ENCODE data around the gene STK31.
"Not testable (repeated sequence)": the region's sequence is repeated elsewhere in the genome, so short reads cannot be mapped to it uniquely, and the experiment has no call there.

STK31 gene

DNA sequence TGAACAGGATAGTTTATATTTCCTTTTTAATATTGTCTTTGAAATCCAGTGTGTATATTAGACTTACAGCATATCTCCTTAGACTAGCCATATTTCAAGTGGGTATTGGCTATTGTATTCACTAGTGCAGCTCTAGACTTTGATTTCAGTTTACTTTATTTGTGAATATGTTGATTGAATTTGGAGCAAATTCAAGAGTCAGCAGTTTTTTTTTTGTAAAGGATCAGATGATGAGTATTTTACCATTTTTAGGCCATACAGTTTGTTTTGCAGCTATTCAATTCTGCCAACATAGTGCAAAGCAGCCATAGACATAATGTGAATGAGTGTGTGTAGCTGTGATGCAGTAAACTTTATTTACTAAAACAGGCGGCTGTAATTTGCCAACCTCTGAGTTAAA is 4.6 kb downstream of the STK31 start:
- no peak for DNase-seq

DNA sequence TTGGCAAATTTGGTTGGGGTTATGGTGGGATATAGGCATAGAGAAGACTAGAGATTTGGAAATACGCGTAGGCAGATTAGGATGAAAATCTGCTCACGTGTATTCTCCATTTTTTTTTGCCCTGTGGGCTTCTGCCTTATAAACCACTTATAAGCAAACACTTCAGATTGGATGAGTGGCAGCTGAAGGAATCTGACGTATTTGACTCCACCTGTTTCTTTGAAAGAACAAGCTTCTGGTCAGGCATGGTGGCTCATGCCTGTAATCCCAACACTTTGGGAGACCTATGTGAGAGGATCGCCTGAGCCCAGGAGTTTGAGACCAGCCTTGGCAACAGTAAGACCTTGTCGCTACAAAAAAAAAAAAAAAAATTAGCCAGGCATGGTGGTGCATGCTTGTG is 5.1 kb downstream of the STK31 start:
- no peak for DNase-seq

DNA sequence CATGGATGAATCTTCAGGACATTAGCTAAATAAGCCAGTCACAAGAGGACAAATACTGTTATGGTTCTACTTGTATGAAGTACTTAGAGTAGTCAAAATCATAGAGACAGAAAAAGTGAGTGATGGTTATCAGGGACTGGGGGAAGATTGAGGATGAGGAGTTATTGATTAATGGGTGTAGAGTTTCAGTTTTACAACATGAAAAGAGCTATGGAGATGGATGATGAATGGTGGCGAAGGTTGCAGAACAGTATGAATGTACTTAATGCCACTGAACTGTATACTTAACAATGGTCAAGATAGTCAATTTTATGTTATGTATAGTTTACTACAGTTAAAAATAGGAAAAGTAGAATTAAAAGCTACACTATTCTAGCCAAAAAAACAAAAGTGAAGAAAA is 7.8 kb downstream of the STK31 start:
- DNase-seq: no peak

DNA sequence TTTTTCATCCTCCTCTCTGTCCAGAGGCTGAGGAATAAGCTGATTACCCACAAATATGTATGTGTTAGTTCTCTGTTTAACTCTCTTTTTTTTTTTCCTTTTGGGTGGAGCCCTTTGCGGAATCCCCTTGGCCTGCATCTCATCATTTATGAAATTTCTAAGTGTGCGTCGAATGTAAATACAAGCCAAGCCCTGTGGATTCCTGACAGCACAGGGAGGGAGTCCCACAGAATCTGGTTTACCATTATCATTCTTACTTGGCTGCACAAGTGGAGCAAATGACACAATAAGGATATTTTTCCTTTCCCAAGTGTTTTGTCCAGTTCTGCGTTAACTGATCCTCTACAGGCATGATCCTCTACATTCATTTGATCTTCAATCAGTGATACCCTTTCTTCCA is 11.4 kb downstream of the STK31 start:
- no peak for DNase-seq

DNA sequence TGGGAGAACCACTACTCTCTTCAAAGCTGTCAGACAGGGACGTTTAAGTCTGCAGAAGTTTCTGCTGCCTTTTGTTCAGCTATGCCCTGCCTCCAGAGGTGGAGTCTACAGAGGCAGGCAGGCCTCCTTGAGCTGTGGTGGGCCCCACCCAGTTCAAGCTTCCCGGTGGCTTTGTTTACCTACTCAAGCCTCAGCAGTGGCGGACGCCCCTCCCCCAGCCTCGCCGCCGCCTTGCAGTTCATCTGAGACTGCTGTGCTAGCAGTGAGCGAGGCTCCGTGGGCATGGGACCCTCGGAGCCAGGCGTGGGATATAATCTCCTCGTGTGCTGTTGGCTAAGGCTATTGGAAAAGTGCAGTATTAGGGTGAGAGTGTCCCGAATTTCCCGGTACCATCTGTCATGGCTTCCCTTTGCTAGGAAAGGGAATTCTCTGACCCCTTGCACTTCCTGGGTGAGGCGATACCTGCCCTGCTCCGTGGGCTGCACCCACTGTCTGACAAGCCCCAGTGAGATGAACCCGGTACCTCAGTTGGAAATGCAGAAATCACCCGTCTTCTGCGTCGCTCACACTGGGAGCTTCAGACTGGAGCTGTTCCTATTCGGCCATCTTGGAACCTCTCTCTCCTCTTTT is 12.7 kb downstream of the STK31 start:
- not testable (repeated sequence) for DNase-seq

DNA sequence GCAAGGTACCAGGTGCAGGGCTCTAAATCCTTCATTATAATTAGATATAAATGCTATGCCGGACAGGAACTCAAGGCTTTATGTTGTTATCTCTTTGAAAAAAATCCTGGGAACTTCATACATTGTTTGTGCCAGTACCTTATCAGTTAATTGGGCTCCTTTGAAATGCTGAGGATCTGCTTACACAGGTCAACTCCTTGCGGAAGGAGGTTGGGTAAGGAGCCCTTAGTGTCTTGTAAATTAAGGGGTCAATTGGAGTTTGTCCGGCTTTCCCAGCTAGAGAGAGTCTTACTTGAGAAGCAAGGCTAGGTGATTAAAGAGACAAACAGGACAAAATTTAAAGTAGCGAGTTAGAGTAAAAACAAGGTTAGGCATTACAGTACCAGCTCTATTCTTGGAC is 14.1 kb downstream of the STK31 start:
- DNase-seq: not testable (repeated sequence)

DNA sequence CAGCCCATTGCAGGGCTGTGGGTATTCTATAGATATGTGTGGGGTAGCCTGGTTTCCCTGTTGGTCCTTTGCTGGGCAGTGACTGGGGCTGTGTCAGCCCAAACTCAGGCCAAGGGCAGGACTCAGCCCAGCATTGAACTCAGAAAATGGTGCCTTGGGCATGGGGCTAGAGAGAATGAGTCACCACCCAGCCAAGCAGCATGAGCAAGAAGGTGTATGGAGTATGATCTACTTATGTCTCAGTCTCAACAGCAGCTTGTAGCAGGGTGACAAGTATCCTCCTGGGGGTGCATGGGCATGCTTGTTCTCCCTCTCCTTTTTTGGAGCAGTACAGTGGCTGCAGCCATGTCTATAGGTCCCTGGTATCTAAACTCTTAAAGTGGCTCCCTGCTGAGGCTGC is 32.0 kb downstream of the STK31 start:
- no peak for DNase-seq

DNA sequence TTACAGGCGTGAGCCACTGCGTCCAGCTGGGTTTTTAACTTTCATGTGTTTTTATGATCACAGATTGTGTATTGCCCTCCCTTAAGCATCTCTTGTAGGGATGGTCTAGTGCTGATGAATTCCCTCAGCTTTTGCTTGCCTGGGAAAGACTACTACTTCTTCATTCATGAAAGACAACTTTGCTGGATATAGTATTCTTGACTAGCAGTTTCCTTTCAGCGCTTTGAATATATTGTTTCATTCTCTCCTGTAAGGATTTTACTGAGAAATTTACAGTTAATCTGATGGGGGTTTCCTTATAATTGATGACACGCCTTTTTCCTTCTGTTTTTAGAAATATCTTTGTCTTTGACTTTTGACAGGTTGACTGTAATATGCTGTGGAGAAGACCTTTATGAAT is 33.2 kb downstream of the STK31 start:
- no peak for DNase-seq

DNA sequence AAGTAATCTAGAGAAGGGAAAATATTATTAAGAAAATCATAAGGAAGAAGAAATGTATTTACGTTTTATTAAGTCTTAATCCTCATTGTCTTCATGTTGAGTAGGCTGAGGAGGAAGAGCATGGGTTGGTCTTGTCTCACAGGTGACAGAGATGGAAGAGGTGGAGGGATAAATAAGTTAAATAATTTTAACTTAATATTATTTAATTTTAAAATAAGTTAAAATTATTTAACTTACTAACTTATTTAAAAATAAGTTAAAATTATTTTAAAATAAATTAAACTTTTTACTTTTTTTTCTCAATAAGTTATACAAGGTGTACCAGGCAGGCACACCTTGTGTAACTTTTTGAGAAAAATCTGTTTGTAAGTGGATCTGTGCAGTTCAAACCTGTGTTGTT is 36.6 kb downstream of the STK31 start:
- DNase-seq: no peak

DNA sequence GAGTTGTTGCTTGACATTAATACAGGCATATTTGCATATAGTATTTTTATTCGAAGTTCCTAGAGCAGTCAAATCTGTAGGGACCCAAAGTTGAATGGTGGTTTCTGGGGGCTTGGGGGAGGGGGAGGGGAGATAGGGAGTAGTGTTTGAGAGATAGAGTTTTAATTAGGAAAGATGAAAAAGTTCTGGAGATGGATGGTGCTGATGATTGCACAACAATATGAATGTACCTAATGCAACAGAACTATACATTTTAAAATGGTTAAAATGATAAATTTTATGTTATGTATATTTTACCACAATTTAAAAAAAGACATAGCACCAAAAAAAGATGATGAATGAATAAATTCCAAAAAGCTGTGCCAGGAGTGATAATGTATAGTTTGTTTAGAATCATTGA is 41.8 kb downstream of the STK31 start:
- DNase-seq: no peak

DNA sequence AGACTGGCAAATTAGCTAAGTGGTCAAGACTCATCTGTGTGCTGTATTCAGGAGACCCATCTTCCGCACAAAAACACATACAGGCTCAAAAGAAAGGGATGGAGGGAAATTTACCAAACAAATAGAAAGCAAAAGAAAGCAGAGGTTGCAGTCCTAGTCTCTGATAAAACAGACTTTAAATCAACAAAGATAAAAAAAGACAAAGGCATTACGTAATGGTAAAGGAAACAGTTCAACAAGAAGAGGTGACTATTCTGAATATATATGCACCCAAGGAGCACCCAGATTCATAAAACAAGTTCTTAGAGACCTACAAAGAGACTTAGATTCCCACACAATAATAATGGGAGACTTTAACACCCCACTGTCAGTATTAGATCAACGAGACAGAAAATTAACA is 48.8 kb downstream of the STK31 start:
- not testable (repeated sequence) for DNase-seq

DNA sequence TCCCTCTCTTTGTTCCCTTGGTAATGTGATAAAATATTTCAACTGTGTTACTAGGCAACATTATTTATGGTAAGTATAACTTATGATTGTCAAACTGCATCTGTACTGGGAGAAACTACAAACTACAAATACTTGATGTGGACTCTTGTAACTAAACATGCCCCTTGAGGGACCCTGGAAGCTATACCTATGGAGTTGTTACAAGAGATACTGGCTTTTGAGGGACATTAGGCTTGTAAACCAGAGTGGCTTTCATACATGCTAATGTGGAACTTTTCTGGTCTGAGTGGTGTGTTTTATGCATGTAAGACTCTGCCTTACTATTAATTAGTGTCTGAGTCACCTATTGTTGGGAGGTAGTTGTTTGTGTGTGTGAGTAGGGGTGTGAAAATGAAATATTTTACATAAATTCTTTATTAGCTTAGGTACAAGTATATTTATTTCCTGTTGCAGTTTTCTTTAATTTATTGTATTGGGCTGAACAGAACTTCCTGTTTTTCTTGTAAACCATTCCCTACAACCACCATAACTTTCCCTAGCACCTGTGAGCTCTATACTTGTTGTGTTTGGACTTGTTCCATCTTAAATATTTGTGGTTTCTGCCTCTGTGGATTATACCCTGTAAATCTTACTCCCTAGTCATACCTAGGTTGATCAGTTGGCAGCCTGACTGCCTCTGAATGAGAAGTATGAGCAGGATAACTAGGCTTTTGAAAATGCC is 49.8 kb downstream of the STK31 start:
- peak; percentile 10 to 84 for DNase-seq

DNA sequence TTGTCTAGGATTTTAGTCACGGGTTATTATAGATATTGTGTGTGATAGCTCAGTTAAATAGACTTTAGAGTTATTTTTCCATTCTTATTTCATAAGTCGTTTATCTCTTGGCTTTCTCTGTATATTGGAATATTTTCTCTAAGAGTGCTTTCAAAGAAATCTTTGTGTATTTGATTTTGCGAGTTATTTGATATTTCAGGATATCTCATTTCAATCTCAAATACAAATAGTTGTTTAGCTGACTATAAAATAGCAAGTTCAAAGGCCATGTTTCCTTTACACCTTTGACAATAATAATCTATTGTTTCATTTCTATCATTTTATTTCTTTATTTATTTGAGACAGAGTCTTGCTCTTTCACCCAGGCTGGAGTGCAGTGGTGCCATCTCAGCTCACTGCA is 55.9 kb downstream of the STK31 start:
- DNase-seq: no peak

DNA sequence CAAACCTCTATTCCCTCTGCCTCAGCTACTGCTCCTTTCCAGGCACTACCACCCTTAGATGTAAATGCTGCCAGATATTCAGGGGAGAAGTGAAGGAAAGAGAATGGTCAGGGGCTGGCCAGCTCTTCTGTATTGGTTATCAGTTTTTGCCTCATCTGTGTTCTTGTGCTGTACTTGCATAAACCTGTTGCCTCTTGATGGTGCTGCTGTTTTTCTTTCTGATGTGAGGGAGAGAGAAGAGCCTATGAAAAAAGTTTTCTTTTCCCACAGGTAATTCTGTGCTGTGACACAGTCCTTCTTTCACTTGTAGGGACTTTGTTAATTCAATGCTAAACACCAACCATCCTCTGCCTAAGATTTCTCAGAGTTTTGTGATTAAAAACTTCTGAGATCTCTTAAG is 57.5 kb downstream of the STK31 start:
- DNase-seq: no peak

DNA sequence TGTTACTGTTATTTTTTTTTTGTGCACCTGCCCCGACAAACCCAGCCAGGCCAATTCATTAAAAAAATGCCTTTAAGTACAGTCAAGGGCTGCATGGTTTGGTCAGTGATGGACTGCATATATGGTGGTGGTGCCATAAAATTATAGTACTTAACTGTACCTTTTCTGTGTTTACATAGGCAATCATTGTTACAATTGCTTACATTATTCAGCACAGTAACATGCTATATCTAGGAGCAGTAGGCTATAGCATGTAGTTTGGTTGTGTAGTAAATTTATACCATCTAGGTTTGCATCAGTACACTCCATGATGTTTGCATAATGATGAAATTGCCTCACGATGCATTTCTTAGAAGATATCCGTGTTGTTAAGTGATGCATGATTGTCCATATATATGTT is 58.0 kb downstream of the STK31 start:
- no peak for DNase-seq

DNA sequence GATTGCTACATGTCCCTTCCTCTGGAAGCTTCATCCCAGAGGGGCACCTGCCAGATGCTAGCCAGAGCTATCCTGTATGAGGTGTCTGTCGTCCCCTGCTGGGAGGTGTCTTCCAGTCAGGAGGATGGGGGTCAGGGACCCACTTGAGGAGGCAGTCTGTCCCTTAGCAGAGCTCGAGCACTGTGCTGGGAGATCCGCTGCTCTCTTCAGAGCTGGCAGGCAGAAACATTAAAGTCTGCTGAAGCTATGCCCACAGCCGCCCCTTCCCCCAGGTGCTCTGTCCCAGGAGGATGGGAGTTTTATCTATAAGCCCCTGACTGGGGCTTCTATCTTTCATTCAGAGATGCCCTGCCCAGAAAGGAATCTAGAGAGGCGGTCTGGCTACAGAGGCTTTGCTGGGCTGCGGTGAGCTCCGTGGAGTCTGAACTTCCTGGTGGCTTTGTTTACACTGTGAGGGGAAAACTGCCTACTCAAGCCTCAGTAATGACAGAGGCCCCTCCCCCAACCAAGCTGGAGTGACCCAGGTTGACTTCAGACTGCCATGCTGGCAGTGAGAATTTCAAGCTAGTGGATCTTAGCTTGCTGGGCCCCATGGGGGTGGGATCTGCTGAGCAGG is 69.3 kb downstream of the STK31 start:
- not testable (repeated sequence) for DNase-seq

DNA sequence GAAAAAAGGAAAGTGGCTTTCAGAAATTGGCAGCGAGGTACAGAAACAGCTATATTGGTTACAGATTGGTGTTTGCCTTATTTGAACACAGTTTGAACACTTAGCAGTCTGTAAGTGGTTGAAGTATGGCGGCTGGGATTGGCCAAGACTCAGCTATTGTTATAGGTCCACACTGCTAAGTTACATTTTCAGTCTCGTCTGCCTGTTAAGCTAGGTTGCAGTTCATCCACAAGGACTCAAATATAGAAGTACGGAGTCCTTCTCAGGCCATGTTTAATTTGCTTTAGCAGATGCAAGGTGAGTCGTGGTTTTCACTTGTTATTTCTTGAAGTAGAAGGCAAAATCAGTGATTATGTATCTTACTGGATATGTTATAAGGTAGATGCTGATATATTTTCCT is 73.1 kb downstream of the STK31 start:
- DNase-seq: no peak

DNA sequence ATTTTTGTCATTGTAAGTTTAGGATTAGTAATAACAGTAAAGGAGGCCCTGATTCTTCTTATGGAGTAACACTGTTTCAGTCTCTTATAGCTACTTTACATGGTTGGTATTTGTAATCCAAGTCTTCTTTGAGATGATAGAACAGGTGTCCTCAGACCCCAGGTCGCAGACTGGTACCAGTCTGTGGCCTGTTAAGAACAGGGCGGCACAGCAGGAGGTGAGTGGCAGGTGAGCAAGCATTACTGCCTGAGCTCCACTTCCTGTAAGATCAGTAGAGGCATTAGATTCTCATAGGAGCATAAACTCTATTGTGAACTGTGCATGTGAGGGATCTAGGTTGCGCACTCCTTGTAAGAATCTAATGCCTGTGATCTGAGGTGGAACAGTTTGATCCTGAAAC is 77.3 kb downstream of the STK31 start:
- DNase-seq: no peak

DNA sequence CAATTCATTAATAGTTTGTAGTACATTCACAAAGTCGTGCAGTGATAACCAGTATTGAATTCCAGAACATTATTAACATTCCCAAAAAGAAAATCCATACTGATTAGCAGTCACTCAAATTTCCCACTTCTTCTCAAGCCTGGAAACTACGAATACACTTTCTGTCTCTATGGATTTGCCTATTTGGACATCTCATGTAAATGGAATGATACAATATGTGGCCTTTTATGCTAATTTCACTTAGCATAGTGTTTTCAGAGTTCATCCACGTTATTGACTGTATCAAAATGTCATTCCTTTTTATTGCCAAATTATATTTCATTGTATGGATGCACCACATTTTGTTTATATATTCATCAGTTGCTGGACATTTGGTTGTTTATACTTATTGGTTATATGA is 78.8 kb downstream of the STK31 start:
- no peak for DNase-seq

DNA sequence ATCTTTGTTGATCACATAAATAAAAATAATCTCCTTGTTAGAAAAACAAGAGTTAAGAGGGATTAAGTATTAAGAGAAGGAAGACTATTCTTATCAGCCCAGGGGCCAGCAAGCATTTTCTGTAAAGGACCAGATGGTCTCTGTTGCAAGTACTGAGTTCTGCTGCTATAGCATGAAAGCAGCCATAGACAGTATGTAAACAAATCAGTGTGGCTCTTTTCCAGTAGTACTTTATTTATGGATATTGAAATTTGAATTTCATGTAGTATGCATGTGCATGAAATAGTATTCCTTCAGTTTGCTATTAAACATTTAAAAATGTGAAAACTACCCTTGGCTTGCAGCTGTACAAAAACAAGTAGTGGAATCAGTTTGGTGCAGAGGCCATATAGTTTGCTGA is 81.7 kb downstream of the STK31 start:
- DNase-seq: no peak

DNA sequence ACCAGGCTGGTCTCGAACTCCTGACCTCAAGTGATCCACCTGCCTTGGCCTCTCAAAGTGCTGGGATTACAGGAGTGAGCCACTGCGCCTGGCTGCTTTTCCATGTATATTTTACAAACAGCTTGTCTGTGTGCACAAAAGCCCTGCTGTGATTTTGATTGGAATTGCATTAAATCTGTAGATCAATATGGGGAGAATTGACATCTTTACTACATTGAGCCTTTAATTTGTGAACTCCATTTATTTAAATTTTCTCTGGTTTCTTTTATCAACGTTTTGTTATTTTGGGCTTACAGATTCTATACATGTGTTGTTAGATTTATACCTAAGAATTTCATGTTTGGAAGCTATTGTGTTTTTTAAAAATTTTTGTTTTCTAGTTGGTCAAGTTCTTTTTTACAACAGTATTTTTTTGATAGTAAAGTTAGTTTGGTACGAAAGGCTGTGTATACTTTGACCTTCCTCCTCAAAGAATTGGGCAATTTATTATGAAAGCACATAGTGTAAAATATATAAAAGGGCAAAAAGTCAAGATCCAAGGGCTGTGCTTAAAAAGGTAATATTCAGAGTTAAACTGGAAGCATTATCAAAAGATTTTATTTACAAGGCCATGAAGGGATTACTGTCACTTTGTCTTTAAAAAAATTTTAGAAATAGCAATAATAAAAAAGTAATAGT is 92.8 kb downstream of the STK31 start:
- DNase-seq: no peak

DNA sequence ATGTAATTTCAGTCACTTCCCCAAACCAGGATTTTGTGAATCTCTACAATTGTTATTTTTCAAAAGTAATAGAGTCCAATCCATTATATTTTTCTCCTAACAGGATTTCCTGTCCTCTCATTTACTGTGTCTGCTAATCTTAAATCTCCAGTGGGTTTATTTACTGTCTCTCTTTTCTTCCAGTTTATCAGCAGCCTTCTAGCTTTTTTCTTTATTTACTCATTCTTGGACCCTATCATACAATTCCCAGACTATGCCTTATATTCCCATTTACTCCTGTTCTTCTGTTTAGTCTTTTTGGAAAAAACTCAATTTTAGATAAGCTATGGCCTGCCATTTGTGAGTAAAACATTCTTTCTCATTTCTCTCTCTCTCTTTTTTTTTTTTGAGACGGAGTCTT is 94.7 kb downstream of the STK31 start:
- no peak for DNase-seq

DNA sequence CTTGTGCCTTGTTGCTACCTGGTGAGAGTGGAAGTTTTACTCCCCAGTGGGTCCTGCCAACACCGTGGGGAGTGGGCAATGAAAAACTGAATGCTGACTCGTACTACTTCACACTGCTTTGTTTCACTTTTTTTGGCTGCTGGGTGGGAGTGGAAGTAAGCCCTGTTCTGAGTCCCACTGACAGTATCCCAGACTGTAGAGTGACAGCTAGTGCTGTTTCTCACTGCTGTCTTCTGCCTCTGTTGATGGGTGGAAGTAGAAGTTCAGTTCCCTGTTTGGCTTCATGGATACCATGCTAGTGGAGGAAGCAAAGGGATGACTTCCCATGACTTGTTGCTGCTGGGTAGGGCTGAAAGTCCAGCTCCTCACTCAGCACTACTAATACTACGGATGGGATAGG is 98.4 kb downstream of the STK31 start:
- no peak for DNase-seq

DNA sequence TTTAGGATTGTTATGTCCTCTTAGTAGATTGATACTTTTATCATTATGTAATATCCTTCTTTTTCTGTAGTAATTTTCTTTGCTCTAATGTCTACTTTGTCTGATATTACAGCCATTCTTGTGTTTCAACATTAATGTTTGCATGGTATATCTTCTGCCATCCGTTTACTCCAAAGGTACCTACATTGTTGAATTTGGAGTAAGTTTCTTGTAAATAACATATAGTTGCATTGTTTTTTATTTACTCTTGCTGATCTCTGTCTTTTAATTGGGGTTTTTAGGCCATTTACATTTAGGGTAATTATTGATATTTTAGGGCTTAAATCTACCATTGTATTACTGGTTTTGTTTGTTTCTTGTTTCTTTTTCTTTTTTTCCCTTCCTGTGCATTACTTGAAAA is 100.1 kb downstream of the STK31 start:
- no peak for DNase-seq
